Activated T-cell treated with anti-CD3 and anti-CD28 coated beads for 4 hours (primary cell): ENCODE results near the gene HNRNPA2B1.

ENCODE experiments used
- DNase-seq: peaks from one replicate; pipeline ENCODE4 v3.0.0-alpha.2; 2020

The HNRNPA2B1 gene

DNA sequence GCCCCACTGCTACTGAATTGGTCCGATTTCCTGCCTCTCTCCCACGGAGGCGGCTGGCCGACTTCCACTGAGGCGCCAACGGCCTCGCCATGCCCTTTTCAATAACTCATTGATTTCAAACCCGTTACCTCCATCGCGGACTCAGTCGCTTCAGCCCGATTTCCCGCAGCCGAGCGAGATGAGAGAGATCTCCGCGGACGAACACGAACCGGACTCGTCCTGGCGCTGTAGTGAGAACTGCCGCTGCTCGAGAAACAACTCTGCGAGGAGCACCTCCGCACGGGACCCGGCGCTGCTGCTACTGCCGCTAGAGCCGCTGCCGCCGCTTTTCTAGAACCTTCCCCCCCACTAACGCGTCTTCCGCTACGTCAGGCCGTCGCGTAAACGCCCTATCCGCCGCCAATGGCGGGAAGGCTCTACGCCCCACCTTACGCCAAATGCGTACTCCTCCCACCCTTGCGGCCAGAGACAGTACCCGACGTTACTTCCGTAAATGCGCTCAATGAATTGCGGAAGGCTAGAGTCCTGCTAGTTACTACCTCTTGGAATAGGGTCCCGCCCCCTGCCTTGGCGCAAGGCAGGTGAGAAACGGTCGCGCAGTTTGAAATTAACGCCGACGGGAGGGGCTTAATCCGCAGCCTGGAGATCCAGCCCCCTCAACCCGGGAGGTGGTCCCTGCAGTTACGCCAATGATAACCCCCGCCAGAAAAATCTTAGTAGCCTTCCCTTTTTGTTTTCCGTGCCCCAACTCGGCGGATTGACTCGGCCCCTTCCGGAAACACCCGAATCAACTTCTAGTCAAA is at the start of gene HNRNPA2B1:
HNRNPA2B1 (minus strand) TSS at position 303 of the 803 bp plus-strand sequence; CDS start at position 134, 169 bp downstream.
- DNase-seq: peak; percentile 99

DNA sequence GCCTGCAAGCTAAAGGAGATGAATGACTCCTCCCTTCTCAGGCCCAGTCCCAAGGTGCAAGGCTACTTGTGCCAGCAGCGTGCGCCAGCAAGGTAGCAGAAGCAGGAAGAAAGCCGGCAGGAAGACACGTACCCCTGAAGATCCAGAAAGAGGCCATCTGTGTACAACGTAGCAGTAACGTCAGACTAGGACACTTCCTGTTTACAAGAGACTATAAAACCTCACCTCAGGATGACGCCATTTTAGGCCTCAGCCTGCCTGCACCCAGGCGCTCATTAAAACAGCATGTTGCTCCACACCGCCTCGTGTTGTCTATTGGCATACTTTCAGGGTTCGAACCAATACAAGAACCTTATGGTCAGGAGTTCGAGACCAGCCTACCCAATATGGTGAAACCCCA is 49.7 kb upstream of the HNRNPA2B1 start:
- DNase-seq: no peak

DNA sequence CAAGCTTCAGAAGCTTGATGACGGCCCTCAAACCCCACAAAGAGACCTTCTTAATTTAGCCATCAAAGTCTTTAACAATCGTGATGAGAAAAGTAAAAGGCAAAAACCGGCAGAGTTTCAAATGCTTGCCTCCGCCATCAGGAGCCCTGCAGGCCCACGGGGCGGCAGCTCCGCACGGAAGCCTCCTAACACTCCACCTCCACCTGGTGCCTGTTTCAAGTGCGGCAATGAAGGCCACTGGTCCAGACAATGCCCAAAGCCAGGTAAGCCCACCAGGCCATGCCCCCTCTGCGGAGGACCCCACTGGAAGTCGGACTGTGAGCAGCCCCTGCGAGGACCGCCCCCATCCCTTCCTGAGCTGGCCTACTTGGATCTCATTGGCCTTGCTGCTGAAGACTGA is 44.6 kb upstream of the HNRNPA2B1 start:
- DNase-seq: no peak

GRCh38 chr7:26238032-26238431 is 37.5 kb upstream of the HNRNPA2B1 start:
- DNase-seq: no peak

- DNase-seq: no peak
Measured at GRCh38 chr7:26237035-26237807, 36.7 kb upstream of the HNRNPA2B1 start.

DNA sequence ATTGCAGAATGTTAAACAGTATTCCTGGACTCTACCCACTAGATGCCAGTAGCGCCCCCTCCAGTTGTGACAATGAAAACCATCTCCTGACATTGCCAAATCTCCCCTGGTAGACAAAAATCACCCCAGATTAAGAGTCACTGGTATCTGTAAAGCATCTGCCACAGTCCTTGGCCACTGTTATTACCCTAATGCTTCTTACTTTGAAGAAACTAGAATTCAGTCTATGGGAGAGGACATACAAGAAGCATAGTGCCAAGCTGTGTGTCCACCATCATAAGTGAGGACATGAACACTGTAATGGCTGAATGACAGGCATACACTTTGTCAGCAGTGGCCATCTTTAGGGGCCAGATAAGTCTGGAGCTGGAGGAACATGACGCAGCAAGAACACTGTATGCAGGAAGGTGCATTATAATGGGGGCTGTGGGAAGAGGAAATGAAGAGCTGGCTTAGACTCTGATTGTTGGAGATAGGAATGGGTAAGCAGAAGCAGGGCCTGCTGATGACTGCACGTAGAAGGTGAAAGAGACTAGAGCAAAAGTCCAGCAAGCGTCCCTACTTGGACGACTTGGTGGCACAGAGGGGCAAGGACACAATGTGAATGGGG is 33.5 kb upstream of the HNRNPA2B1 start:
- DNase-seq: no peak

DNA sequence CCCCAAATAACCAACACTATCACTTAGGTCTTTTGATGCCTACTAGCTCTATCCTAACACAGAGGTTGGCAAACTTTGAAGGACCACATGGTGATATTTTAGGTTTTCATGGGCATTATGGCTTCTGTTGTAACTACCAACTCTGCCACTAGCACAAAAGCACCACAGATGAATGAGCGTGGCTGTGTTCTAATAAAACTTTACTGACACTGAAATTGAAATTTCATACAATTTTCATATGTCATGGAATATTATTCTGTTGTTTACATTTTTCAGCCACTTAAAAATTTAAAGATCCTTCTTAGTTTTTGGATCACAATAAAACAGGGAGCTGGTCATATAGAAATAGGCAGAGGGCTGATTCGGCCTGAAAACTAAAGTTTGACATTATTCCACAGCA is 27.4 kb upstream of the HNRNPA2B1 start:
- DNase-seq: no peak

DNA sequence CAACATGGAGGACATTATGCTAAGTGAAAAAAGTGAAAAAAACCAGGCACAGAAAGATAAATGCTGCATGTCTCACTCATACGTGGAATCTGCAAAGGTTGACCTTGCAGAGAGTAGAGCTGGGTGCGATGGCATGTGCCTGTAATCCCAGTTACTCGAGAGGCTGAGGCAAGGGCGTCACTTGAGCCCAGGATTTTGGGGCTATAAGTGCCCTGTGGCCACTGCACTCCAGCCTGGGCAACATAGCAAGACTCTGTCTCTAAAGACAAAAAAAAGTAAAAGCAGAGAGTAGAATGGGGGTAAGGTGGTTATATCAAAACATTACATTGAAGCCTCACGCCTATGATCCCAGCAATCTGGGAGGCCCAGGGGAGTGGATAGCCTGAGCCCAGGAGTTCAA is 23.8 kb upstream of the HNRNPA2B1 start:
- no peak for DNase-seq

DNA sequence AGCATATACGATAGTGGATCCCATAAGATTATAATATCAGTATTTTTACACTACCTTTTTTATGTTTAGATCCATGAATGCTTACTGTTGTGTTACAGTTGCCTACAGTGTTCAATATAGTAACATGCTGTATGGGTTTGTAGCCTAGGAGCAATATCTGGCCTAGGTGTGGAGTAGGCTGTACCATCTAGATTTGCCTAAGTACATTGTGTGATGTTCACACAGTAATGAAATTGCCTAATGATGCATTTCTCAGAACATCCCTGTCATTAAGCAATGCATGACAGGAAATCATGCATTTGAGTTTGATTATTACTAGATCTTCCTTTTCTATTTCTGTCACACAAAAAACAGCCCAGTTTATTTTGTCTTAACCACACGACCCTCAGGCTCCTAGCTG is 15.5 kb upstream of the HNRNPA2B1 start:
- no peak for DNase-seq

- DNase-seq: no peak
Measured at GRCh38 chr7:26213807-26214515, 13.4 kb upstream of the HNRNPA2B1 start.

DNA sequence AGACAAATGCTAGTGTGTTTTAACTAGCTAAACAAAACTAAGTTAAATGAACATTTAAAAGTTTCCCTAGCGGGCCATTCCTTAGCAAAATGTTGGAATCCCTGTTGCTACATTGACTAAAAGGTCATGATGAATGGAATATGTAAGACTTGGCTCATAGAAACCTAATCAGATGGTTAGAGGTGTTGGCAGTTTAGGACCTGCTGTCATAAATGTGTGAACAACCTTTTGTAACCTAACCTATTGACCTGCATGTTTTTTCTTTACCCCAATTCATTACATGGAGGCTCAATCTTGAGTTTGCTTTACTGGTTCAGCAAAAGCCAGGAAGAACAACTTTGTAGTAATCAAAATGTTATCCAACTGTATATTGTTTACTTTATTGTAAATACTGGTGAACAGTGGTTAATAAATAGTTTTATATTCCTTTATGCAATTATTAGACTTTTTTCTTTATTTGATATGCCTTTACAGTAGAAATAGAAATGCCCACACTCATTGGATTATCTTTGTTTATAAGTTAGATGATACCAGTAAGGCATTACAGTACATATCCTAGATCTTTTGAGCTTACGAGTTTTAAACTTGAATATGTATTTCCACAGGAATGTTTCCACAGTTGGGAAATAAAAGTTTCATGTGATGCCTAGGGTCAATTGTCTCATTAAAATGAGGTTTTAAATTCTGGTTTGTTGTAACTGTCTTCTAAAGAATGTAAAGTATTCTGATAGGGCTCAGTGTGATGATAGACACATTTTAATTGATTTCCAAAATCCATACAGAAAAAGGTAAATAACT is 12.6 kb upstream of the HNRNPA2B1 start:
- DNase-seq: no peak

DNA sequence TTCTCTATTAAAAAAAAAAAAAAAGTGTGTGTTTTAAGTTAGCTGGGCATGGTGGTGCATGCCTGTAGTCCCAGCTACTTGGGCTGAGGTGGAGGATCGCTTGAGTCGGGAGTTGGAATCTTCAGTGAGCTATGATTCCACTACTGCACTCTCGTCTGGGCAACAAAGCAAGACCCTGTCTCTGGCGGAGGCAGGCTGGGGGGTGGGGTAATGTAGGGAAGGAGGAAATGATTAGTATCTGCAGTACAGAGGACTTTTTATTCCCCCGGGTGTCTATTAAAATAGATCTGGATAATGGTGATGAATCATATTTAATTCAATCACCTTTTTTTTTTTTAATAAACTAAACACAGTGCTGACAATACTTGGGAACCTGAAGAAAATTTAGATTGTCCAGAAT is 7.5 kb upstream of the HNRNPA2B1 start:
- DNase-seq: no peak

DNA sequence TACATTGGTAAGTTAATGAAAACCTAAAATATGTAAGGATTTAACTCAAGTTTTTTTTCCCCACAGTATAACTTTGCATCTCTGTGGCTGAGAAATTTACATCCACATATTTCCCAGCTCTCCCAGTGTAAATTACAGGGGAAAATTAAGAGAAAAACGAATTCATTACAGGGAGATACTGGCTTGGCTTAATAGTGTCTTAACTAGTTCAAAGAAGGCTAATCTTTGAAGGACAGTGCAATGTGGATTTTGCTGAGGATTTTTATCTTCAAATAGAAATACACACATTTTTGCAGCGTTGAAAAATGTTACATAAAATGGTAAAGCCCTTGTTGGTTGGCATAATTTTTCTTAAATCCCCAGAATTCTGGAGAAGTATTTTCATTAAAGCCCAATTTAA is 2.5 kb upstream of the HNRNPA2B1 start:
- no peak for DNase-seq

DNA sequence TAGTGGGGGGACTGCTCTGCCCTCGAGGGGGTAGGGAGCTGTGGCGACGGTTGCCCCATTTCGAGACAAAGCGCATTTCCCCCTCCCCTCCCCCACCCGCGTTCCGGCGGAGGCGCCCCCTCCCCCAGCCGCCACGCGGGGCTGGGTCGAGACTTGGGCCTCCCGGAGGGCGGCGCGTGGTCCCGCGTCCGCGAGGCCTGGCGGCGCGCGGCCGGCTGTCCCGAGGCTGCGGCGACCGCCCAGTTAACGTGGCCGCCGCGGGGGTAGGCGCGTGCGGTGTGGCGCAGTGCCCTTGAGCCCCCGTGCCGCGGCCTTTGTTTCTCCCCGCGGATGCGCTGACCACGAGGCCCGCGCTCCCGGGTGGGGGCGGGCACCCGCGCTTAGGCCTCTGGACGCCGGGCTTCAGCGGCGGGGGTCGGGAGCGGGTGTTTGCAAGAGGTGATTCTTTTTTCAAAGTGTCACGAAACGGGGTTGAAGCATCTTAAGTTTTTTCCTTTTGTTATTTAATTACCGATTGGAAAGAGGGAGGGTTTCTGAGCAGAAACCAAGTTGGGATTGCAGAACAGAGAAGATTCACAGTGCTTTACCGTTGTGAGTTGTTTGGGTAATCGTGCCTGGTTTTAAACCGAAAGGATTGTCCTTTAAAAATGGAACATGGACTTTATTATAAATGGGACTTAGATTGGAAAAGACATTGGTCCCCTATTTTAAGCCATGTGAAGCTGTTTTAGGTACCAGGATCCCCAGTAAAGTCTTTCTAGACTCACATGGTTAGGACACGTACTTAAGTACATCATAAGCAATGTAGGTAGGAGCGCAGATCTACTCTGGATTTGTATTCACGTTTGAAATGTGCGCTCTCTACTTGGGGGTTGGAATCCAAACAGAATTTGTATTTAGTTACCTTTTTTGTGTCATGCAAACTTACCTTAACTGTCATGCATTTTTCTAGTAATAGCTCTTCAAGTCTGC is 1.8 kb upstream of the HNRNPA2B1 start:
- DNase-seq: peak; percentile 58

DNA sequence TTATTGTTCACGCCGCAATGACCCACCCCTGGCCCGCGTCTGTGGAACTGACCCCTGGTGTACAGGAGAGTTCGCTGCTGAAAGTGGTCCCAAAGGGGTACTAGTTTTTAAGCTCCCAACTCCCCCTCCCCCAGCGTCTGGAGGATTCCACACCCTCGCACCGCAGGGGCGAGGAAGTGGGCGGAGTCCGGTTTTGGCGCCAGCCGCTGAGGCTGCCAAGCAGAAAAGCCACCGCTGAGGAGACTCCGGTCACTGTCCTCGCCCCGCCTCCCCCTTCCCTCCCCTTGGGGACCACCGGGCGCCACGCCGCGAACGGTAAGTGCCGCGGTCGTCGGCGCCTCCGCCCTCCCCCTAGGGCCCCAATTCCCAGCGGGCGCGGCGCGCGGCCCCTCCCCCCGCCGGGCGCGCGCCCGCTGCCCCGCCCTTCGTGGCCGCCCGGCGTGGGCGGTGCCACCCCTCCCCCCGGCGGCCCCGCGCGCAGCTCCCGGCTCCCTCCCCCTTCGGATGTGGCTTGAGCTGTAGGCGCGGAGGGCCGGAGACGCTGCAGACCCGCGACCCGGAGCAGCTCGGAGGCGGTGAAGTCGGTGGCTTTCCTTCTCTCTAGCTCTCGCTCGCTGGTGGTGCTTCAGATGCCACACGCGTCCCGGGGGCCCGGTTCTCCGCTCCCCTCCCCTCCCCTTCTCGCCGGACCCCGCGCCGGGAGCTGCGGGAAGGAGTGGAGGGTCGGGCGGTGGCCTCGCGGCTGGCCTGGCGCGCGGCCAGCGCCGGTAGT is 887 bp upstream of the HNRNPA2B1 start, which contains the start of gene CBX3:
CBX3 (plus strand) TSS at position 499 of the 772 bp plus-strand sequence. CDS start 1,254 bp downstream, outside the sequence.
- peak; percentile 73 for DNase-seq

- DNase-seq: peak; percentile 72
Measured at GRCh38 chr7:26200038-26200443, 505 bp downstream of the HNRNPA2B1 start.

- peak; percentile 59 for DNase-seq
Measured at GRCh38 chr7:26199301-26200037, 1.1 kb downstream of the HNRNPA2B1 start.

DNA sequence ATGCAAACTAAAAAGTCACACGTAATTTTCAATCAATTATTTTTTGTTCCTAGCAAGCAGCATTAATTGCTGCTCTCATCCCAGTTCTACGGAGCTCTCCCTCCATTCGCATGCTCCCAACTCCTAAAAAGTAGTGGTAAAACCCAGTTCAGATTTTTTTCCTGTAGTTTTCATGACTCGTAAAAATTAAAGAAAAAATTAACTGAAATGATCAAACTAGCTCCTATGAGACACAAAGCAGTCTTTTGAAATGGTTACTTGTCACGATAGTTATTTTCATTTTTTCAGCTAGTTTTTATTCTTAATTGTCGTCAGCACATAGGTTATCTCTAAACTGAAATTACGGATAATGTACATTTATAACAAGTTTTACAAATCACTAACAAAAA is 1.8 kb downstream of the HNRNPA2B1 start:
- no peak for DNase-seq

DNA sequence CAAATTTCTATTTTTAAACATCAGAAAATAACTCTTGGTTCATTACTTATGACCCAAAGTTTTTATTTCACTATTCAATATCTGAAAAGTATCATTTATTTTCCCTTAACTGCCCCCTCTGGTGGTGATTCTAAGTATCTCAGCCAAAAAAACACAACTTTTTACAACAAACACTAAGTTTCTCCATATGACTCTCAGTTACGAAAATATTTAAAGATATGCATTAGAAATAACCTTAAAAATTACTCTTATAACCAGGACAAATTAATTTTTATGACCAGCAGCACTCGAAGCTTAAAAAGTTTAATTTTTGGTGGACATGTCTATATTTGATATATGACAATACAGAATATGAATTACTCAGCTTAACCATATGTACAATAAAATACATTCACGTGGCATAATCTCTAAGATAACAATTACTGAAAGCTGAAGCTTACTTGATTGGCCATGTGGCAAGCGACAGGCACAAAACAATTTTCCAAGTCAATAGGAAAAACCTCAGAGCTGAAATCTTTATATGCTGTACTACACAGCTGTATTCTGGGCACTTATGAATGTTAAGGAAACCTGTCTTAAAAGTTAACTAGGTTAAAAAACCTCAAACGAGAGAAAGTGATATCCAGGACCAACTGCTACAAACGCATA is 2.3 kb downstream of the HNRNPA2B1 start:
- no peak for DNase-seq
